Caco-2 (cell line): Measurements from ENCODE around the gene MBOAT2. TPM values are rescaled to one million over a fixed set of nuclear protein-coding genes. Genes with fewer than 3 reads are reported as not detected.

Experiments used
- BruUV-seq: library from RNA; stranded (reverse); fragments of 400-500 nt; replicated peaks from 2 replicates; lab custom pipeline; 2021; lab: Mats Ljungman, UMichigan
- CTCF ChIA-PET: fragments of 300-600 bp; sonication (Branson Sonifier 250); formaldehyde crosslinking; loops from one replicate; lab custom pipeline; 2022; ENCODE audit warnings: antibody characterized with exemption; lab: Charles Lee
- POLR2A ChIA-PET: fragments of 300-600 bp; sonication (Branson Sonifier 250); formaldehyde crosslinking; loops from one replicate; lab custom pipeline; 2022; ENCODE audit warnings: antibody characterized with exemption; lab: Charles Lee
- DNase-seq, 2 experiments: peaks; one replicate each; pipeline versions ENCODE4 v3.0.0 to v3.0.0-alpha.2; 2020 to 2022
- H3K27me3 ChIP-seq: replicated peaks from 2 replicates; pipeline ENCODE4 v1.6.0; 2011; ENCODE audit warnings: low read length; ENCODE audit not compliant: control insufficient read depth, insufficient read depth
- H3K36me3 ChIP-seq: 2 replicates; pipeline ENCODE4 v1.5.1; 2011; ENCODE audit warnings: low read length; ENCODE audit not compliant: control insufficient read depth, insufficient read depth
- H3K4me1 ChIP-seq: fragments of 250-450 bp; sonication (Bioruptor Pico); 2 replicates; pipeline ENCODE4 v1.5.1; 2020; ENCODE audit warnings: mild to moderate bottlenecking
- H3K4me3 ChIP-seq: 2 replicates; pipeline ENCODE4 v1.5.1; 2011; ENCODE audit warnings: low read depth, mild to moderate bottlenecking, control low read depth, low read length
- H3K9me3 ChIP-seq: fragments of 250-450 bp; sonication (Bioruptor Pico); 2 replicates; pipeline ENCODE4 v1.5.1; 2020; ENCODE audit warnings: mild to moderate bottlenecking, moderate library complexity
- H3K27ac Mint-ChIP-seq: one replicate; pipeline ENCODE4 v1.8.0; 2022; ENCODE audit warnings: mixed read lengths; ENCODE audit not compliant: unreplicated experiment
- H3K27me3 Mint-ChIP-seq: one replicate; pipeline ENCODE4 v1.8.0; 2022; ENCODE audit warnings: mixed read lengths; ENCODE audit not compliant: insufficient read depth, unreplicated experiment
- H3K36me3 Mint-ChIP-seq: one replicate; pipeline ENCODE4 v1.8.0; 2022; ENCODE audit warnings: mild to moderate bottlenecking, mixed read lengths; ENCODE audit not compliant: insufficient read depth, unreplicated experiment
- H3K4me1 Mint-ChIP-seq: one replicate; pipeline ENCODE4 v1.8.0; 2022; ENCODE audit warnings: low read depth, mixed read lengths; ENCODE audit not compliant: unreplicated experiment
- H3K4me3 Mint-ChIP-seq: one replicate; pipeline ENCODE4 v1.8.0; 2022; ENCODE audit warnings: mild to moderate bottlenecking, moderate library complexity, mixed read lengths; ENCODE audit not compliant: unreplicated experiment
- H3K9me3 Mint-ChIP-seq: one replicate; pipeline ENCODE4 v1.8.0; 2022; ENCODE audit warnings: mixed read lengths; ENCODE audit not compliant: unreplicated experiment
- intact Hi-C: fragments of 100-400 bp; cut with micrococcal nuclease; formaldehyde crosslinking; loops from one replicate; pipeline ENCODE4 v1.10.0; 2022; ENCODE audit not compliant: unreplicated experiment
- total RNA-seq: library from RNA; stranded (reverse); gene quantifications from 2 replicates; pipeline ENCODE4 v1.2.3, GENCODE V29; 2022
- TF ChIP-seq, protein P1 (sequence below), 2 experiments: fragments of 200-600 bp in 1 of 2; IDR thresholded peaks; 1 replicate in 1 of 2; 2 replicates in 1 of 2; pipeline versions ENCODE4 v1.5.1 to v1.8.0; 2011 to 2022; ENCODE audit warnings: antibody characterized with exemption in 1 of 2, control low read depth in 1 of 2, inconsistent platforms in 1 of 2, low read depth in 1 of 2, low read length in 1 of 2, mild to moderate bottlenecking in 1 of 2, moderate library complexity in 1 of 2; ENCODE audit not compliant: insufficient read depth in 1 of 2, severe bottlenecking in 1 of 2, unreplicated experiment in 1 of 2

Gene MBOAT2
- total RNA-seq, 1 experiment from 2014 or later = 12.6 TPM

DNA sequence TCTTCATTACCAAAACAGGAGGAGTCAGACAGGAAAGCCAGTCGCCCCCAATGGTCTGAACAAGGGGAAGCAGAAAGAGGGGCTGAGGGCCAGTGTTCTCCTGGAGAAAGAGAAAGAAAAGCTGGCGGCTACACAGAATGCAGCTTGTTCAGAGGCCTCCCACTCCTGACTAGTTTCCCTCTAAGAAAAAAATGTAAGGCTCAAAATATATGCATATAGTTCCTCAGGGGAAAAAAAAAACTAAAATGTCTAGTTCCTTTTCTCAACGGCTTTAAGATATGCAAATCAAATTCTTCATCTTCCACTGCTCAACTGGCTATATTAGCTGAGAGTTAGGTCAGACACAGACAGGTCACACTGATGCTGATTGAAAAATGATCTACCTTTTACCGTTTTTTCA is 18.6 kb downstream of the MBOAT2 start:
- TF ChIP-seq, protein P1, sequence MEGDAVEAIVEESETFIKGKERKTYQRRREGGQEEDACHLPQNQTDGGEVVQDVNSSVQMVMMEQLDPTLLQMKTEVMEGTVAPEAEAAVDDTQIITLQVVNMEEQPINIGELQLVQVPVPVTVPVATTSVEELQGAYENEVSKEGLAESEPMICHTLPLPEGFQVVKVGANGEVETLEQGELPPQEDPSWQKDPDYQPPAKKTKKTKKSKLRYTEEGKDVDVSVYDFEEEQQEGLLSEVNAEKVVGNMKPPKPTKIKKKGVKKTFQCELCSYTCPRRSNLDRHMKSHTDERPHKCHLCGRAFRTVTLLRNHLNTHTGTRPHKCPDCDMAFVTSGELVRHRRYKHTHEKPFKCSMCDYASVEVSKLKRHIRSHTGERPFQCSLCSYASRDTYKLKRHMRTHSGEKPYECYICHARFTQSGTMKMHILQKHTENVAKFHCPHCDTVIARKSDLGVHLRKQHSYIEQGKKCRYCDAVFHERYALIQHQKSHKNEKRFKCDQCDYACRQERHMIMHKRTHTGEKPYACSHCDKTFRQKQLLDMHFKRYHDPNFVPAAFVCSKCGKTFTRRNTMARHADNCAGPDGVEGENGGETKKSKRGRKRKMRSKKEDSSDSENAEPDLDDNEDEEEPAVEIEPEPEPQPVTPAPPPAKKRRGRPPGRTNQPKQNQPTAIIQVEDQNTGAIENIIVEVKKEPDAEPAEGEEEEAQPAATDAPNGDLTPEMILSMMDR (IDR thresholded peaks at IDR 0.05; ENCODE audit: insufficient read depth in 1 of 2, low read depth in 1 of 2, low read length in 1 of 2, severe bottlenecking in 1 of 2, unreplicated experiment in 1 of 2) = no peak
- no TSS peak for BruUV-seq
- Mint-ChIP-seq H3K36me3 (no peaks in the 10 kb centered on the region), H3K4me3 (no peak overlapping the region), H3K27me3 (no peaks in the 10 kb centered on the region), H3K9me3 (no peaks in the 10 kb centered on the region), H3K4me1 (no peaks in the 10 kb centered on the region), H3K27ac (no peak overlapping the region)
- H3K9me3 ChIP-seq = no peaks in the 10 kb centered on the region
- POLR2A ChIA-PET = no interaction called here
- H3K4me1 ChIP-seq = no peaks in the 10 kb centered on the region
- CTCF ChIA-PET = no interaction called here
- no peak overlapping the region for H3K4me3 ChIP-seq
- H3K36me3 ChIP-seq = no peaks in the 10 kb centered on the region
- DNase-seq = no peak
- intact Hi-C loops = no loop called here
- H3K27me3 ChIP-seq = no peaks in the 10 kb centered on the region

- TF ChIP-seq, protein P1 (IDR thresholded peaks at IDR 0.05; ENCODE audit: insufficient read depth in 1 of 2, low read depth in 1 of 2, low read length in 1 of 2, severe bottlenecking in 1 of 2, unreplicated experiment in 1 of 2) = no peak
- H3K4me1 Mint-ChIP-seq = no peaks in the 10 kb centered on the region
- H3K9me3 Mint-ChIP-seq = no peaks in the 10 kb centered on the region
- no peak overlapping the region for H3K4me3 Mint-ChIP-seq
- H3K36me3 ChIP-seq = no peaks in the 10 kb centered on the region
- POLR2A ChIA-PET = no interaction called here
- intact Hi-C loops = no loop called here
- BruUV-seq = no TSS peak
- no peaks in the 10 kb centered on the region for H3K4me1 ChIP-seq
- H3K9me3 ChIP-seq = no peaks in the 10 kb centered on the region
- DNase-seq = no peak
- H3K27me3 ChIP-seq = no peaks in the 10 kb centered on the region
- H3K4me3 ChIP-seq = no peak overlapping the region
- H3K36me3 Mint-ChIP-seq = no peaks in the 10 kb centered on the region
- CTCF ChIA-PET = no interaction called here
- H3K27me3 Mint-ChIP-seq = no peaks in the 10 kb centered on the region
- H3K27ac Mint-ChIP-seq = no peak overlapping the region
Measured at GRCh38 chr2:8984157-8984556, 19.3 kb downstream of the MBOAT2 start.

- Mint-ChIP-seq H3K4me1 (no peaks in the 10 kb centered on the region), H3K36me3 (no peaks in the 10 kb centered on the region), H3K27ac (no peak overlapping the region), H3K27me3 (no peaks in the 10 kb centered on the region), H3K4me3 (no peak overlapping the region), H3K9me3 (no peaks in the 10 kb centered on the region)
- no peak for DNase-seq
- intact Hi-C loops = no loop called here
- POLR2A ChIA-PET = no interaction called here
- no peaks in the 10 kb centered on the region for H3K4me1 ChIP-seq
- H3K4me3 ChIP-seq = no peak overlapping the region
- CTCF ChIA-PET = no interaction called here
- BruUV-seq = no TSS peak
- no peaks in the 10 kb centered on the region for H3K27me3 ChIP-seq
- TF ChIP-seq, protein P1 (IDR thresholded peaks at IDR 0.05; ENCODE audit: insufficient read depth in 1 of 2, low read depth in 1 of 2, low read length in 1 of 2, severe bottlenecking in 1 of 2, unreplicated experiment in 1 of 2) = no peak
- H3K9me3 ChIP-seq = no peaks in the 10 kb centered on the region
- no peaks in the 10 kb centered on the region for H3K36me3 ChIP-seq
Measured at GRCh38 chr2:8983571-8983970, 19.9 kb downstream of the MBOAT2 start.
